Activated naive CD4-positive, alpha-beta T cell (primary cell): Measurements from ENCODE around the gene UNC5B.

Source experiments
- DNase-seq, 4 experiments: peaks; one replicate each; lab custom pipeline; 2025; lab: John Stamatoyannopoulos, UW

Gene UNC5B

GRCh38 chr10:71344154-71344925, 132.0 kb downstream of the UNC5B start:
- DNase-seq, result no peak

GRCh38 chr10:71344993-71345480, 132.7 kb downstream of the UNC5B start:
- DNase-seq, result no peak

- DNase-seq, result no peak
Observed at GRCh38 chr10:71345694-71346093, 133.3 kb downstream of the UNC5B start.

- no peak for DNase-seq
Observed at GRCh38 chr10:71346731-71347130, 134.4 kb downstream of the UNC5B start.

- DNase-seq, result no peak
Observed at GRCh38 chr10:71347587-71348395, 135.4 kb downstream of the UNC5B start.

GRCh38 chr10:71348850-71349249, 136.5 kb downstream of the UNC5B start:
- no peak for DNase-seq

GRCh38 chr10:71349406-71349805, 137.0 kb downstream of the UNC5B start:
- no peak for DNase-seq

GRCh38 chr10:71351087-71351486, 138.7 kb downstream of the UNC5B start:
- DNase-seq, result no peak

GRCh38 chr10:71351628-71352319, 139.4 kb downstream of the UNC5B start:
- DNase-seq, result no peak
